ENCODE measurements around the gene C16orf54.
"Not testable (repeated sequence)": the region's sequence is repeated elsewhere in the genome, so short reads cannot be mapped to it uniquely, and the experiment has no call there.

The C16orf54 gene

GRCh38 chr16:29769507-29769906 is 23.7 kb upstream of the C16orf54 start:
- in situ Hi-C loops (cut with MboI; ENCODE audit: low sequenced_read_pairs) = no loop called here

- in situ Hi-C loops (cut with MboI; ENCODE audit: low sequenced_read_pairs) = no loop called here
These were observed 21.3 kb upstream of the C16orf54 start for GRCh38 chr16:29767062-29767461.

GRCh38 chr16:29766571-29766970 is 20.8 kb upstream of the C16orf54 start:
- in situ Hi-C loops (cut with MboI; ENCODE audit: low sequenced_read_pairs) = no loop called here

- in situ Hi-C loops (cut with MboI; ENCODE audit: low sequenced_read_pairs) = no loop called here
These were observed 19.6 kb upstream of the C16orf54 start for GRCh38 chr16:29765167-29766032.

- in situ Hi-C loops (cut with MboI; ENCODE audit: low sequenced_read_pairs) = no loop called here
These were observed 17.5 kb upstream of the C16orf54 start for GRCh38 chr16:29763326-29763725.

GRCh38 chr16:29761882-29762281 is 16.1 kb upstream of the C16orf54 start:
- in situ Hi-C loops (cut with MboI; ENCODE audit: low sequenced_read_pairs) = no loop called here

- in situ Hi-C loops (cut with MboI; ENCODE audit: low sequenced_read_pairs) = not testable (repeated sequence)
These were observed 15.5 kb upstream of the C16orf54 start for GRCh38 chr16:29761280-29761651.

- in situ Hi-C loops (cut with MboI; ENCODE audit: low sequenced_read_pairs) = no loop called here
These were observed 14.9 kb upstream of the C16orf54 start for GRCh38 chr16:29760567-29761279.

GRCh38 chr16:29757950-29758466 is 12.2 kb upstream of the C16orf54 start:
- in situ Hi-C loops (cut with MboI; ENCODE audit: low sequenced_read_pairs) = no loop called here

- in situ Hi-C loops (cut with MboI; ENCODE audit: low sequenced_read_pairs) = not testable (repeated sequence)
These were observed 11.3 kb upstream of the C16orf54 start for GRCh38 chr16:29757086-29757485.

GRCh38 chr16:29756654-29757053 is 10.9 kb upstream of the C16orf54 start:
- in situ Hi-C loops (cut with MboI; ENCODE audit: low sequenced_read_pairs) = no loop called here

GRCh38 chr16:29753516-29753915 is 7.7 kb upstream of the C16orf54 start:
- in situ Hi-C loops (cut with MboI; ENCODE audit: low sequenced_read_pairs) = no loop called here

- in situ Hi-C loops (cut with MboI; ENCODE audit: low sequenced_read_pairs) = not testable (repeated sequence)
These were observed 3.0 kb upstream of the C16orf54 start for GRCh38 chr16:29748760-29749149.

- in situ Hi-C loops (cut with MboI; ENCODE audit: low sequenced_read_pairs) = no loop called here
These were observed 2.4 kb upstream of the C16orf54 start for GRCh38 chr16:29747947-29748759.

GRCh38 chr16:29746518-29746917 is 728 bp upstream of the C16orf54 start:
- in situ Hi-C loops (cut with MboI; ENCODE audit: low sequenced_read_pairs) = not testable (repeated sequence)

GRCh38 chr16:29745121-29745852 is 503 bp downstream of the C16orf54 start:
- in situ Hi-C loops (cut with MboI; ENCODE audit: low sequenced_read_pairs) = no loop called here

GRCh38 chr16:29744541-29745101 is 1.2 kb downstream of the C16orf54 start:
- in situ Hi-C loops (cut with MboI; ENCODE audit: low sequenced_read_pairs) = no loop called here

- in situ Hi-C loops (cut with MboI; ENCODE audit: low sequenced_read_pairs) = no loop called here
These were observed 1.8 kb downstream of the C16orf54 start for GRCh38 chr16:29743827-29744531.

- in situ Hi-C loops (cut with MboI; ENCODE audit: low sequenced_read_pairs) = no loop called here
These were observed 2.3 kb downstream of the C16orf54 start for GRCh38 chr16:29743475-29743826.
